Anterior cingulate cortex (tissue), 58 donors: ENCODE measurements around the gene PRRC2B.

ENCODE experiments used
- DNase-seq, 58 donors: peaks; one replicate each; lab custom pipeline; 2025; lab: John Stamatoyannopoulos, UW

The PRRC2B gene

DNA sequence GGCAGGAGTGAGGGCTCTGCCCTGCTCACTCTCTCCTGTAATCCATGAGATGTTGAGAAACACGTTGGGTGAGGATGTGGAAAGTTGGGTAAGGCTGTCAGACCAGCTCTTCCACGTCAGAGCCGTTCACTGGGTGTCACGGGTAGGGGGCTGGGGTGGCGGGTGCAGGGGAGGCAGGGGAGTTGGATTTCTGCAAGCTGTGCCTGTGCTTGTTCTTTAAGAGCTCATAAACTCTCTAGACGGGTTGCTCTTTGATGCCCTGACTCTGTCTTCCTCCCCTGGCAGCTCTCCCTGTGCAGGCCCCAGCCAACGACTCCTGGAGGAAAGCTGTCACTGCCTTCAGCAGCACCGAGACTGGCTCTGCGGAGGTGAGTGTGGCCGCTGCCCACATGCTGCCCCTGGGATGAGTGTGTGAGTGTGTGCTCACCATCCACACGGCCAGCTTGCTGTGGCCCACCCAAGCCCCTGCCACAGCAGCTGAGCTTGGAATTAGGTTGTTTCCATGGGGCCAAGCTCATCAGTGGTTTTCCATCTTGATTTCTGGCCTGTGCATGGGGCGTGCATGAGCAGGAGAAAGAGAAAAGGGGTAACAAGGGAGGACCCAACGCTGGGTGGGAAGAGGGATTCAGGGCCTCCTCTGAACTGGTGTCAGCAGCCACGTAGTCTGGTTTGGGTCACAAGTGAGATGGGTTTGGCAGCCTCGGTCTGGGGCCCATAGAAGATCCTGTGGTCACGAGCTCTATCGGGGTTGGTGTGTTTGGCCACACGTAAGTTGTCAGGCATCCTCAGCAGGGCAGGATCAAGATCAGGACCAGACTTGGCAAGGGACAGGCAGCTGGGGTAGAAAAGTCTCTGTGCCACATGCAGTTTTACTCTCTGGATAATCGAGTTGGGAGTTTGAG, 87.8 kb downstream of the PRRC2B start:
- DNase-seq: no peak

DNA sequence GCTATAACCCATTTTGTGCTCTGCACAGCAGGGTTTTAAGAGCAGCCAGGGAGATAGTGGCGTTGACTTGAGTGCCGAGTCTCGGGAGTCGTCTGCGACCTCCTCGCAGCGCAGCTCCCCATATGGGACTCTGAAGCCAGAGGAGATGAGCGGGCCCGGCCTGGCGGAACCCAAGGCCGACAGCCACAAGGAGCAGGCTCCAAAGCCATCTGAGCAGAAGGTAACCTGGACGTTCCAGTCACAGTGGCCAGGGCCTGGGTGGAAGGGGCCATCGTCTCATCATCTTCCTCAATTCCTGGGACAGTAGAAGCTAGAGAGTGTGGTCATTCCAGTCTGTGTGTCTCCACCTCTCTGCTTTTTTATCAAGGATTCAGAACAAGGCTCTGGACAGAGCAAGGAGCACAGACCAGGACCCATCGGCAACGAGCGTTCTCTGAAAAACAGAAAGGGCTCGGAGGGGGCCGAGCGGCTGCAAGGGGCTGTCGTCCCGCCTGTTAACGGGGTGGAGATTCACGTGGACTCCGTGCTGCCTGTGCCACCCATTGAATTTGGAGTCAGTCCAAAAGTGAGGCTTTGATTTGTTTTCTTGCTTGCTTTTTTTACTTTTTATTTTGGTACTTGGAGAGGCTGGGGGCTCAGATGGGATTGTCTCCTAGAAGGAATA, 88.6 kb downstream of the PRRC2B start:
- no peak for DNase-seq

DNA sequence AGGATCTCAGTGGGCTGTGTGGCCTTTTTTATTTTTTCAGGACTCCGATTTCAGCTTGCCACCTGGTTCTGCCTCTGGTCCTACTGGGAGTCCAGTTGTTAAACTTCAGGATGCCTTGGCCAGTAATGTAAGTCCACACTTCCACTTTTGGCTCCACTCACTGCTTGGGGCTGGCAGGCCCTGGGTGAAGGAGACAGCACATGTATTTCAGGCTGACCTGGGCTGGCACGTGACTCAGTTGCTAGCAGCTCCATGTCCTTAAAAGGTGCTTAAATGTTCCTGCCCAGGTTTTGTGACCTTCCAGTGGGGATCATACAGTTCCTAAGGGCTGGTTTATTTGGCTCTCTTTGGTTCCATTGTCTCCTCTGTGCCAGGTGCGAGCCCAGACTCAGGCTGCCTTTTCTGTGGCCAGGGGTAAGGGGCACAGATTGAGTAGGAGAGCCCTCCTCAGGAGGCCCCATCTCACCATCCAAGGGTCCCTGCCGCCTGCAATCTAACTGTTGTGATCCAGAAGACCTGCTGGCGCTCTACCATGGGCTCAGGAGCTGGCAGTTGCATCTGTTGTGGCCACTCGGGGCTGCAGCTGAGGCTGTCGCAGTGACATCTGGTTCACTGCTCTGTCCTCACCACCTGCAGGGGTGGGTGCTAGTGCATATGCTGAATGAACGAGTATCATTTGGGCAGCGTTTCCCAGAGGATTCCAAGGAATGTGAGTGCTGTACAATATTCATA, 89.6 kb downstream of the PRRC2B start:
- no peak for DNase-seq

DNA sequence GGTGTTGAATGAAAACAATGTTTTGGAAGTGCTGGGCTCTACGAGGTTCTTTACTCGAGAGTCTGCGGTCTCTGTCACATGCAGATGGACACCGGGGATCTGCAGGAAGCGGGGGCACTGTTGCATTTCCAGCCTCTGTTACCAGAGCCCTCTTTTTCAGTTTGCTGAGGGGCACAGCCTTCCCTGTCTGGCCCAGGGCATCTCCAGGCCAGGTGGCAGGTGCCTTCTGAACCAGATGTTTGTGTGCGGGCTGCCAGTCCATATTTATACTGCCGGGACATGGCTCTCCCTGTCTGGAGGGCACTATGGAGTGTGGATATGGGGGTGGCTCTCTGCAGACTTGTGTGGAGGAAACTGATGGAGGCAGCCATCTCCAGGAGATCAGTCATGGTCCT, 90.2 kb downstream of the PRRC2B start:
- DNase-seq: no peak

DNA sequence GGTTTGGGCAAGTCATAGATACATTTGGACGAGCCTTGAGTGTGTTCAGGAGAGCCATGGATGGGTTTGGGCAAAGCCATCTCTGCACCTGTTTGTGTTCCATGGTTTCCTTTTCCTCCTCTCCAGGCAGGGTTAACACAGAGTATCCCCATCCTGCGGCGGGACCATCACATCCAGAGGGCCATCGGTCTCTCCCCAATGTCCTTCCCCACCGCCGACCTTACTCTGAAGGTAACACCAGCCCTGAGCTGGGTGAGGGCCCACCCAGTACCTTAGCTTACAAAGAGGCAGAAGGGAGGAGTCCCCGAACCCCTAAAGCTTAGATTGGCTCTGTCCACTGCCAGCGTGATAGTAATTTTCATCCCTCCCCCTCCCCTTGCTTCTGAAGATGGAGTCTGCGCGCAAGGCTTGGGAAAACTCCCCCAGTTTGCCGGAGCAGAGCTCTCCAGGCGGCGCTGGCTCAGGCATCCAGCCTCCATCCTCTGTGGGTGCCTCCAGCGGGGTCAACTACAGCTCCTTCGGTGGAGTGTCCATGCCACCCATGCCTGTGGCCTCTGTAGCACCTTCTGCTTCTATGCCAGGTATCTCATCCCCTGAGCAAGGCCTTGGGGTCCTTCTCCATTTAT, 90.8 kb downstream of the PRRC2B start:
- DNase-seq: no peak

DNA sequence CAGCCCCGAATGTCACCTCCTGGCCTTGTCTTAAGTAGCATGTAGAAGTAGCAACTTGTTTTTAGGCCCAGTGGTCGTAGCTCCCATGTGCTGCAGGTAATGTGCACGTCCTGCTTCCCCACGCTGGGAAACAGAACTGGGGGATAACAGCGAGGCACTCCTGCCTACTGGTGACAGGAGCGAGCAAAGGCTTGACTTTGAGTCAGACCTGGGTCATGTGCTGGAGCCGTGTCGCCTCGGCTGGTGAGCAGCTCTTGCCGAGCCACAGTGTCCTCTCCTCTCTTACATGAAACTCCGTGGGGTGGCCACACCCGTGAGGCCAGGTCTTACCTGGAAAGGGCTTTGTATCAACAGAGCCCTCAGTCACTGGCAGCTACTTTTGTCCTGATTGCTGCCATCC, 91.3 kb downstream of the PRRC2B start:
- DNase-seq: no peak

DNA sequence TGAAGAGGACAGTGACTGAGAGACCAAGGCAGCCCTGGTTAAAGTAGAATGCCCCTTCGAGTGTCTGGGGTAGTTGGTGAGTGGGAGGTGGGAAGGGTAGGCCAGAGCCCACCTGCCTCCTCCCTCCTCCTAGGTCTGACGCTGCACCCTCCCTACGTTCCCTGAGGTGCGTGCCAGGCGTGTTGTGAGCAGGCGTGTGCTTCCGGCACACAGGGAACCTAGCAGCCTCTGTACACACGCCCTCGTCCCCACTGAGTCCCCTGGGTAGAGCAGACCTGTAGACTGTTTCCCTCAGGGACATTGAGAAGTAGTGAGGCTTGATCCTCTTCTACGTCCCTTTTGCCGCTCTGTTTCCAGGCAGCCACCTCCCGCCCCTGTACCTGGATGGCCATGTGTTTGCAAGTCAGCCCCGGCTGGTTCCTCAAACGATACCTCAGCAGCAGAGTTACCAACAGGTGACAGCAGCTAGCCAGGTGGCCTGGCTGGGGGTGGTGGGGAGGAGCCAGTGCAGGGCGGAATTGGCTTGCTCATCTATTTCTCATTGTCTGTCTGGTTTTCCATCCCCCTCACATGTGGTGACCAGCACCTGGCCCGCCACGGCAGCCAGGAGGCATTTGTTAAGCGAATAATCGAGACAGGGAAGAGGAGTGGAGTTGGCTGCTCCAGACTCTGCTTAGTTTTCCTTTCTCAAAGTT, 92.0 kb downstream of the PRRC2B start:
- no peak for DNase-seq

DNA sequence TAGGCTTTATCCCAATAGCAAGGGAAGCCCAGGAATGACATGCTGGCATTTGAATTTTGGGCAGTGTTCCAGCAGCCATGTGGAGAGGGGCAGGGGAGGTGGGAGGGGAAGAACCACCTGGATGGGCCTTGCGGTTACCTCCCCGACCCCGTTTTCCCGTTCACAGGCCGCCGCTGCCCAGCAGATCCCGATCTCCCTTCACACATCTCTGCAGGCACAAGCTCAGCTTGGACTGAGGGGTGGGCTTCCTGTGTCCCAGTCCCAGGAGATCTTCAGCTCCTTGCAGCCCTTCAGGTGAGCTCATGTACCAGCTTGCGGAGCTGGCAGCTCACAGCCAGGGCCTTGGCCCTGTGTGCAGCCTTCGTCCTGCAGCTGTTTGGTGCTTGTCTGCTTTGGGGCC, 93.1 kb downstream of the PRRC2B start:
- DNase-seq: no peak

DNA sequence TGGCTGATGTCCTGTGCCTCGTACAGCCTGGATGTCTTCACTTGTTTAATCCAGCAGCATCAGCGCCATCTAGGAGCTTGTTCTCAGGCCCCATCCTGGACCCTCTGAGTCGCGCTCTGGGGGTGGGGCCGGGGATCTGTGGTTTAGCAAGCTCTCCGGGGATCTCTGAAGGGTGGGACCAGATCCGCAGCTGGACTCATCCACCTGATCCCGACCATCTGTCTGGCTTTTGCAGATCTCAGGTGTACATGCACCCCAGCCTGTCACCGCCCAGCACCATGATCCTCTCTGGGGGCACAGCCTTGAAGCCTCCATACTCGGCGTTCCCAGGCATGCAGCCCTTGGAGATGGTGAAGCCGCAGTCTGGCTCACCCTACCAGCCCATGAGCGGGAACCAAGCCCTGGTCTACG, 93.7 kb downstream of the PRRC2B start:
- DNase-seq: no peak

DNA sequence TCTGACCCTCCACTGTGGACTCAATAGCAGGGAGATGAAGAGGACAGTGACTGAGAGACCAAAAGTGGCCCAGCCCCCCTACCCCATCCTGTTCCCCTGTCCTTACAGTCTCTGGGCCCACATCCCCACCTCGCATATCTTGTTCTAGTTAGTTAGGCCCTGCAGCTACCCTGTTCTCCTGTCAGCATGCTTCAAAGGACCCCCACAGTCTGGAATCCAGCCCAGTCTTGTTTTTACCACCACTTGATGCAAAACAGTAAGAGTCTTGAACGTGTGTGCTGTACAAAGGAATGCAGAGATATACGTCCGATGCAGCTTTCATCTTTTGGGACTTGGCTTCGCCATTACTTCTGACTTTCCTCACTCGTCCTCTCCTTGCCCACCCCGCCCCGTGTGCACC, 96.6 kb downstream of the PRRC2B start:
- DNase-seq: no peak

DNA sequence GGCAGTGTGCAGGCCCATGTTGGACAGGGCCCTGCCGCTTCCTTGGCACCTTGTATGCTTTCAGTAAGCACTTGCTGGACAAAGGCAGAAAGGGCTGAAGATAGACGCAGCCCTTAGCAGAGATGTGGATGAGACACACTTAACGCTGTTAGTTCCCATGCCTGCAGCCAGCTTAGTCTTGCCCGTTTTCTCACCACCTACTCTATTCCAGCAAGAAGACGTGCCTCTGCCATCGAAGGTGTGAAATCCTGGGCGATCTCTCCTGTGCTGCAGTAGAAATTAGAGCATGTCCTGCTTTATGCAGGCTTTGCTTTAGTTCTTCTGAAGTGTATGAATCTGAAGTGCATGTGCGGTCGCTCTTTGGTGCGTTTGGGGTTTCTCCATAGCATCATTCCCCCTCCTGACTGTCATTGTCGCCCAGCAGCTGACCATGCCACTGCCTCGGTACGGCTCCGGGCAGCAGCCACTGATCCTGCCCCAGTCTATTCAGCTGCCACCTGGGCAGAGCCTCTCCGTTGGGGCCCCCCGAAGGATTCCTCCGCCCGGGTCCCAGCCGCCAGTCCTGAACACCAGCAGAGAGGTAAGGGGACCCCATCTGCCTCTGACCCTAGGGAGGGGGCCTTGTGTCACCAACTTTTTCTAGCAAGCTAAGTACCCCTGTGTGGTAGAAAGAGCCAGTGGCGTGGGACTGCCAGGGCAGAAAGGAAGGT, 97.3 kb downstream of the PRRC2B start:
- DNase-seq: peak in 22 of 58 donors; percentile 18 to 79 (median 45)

DNA sequence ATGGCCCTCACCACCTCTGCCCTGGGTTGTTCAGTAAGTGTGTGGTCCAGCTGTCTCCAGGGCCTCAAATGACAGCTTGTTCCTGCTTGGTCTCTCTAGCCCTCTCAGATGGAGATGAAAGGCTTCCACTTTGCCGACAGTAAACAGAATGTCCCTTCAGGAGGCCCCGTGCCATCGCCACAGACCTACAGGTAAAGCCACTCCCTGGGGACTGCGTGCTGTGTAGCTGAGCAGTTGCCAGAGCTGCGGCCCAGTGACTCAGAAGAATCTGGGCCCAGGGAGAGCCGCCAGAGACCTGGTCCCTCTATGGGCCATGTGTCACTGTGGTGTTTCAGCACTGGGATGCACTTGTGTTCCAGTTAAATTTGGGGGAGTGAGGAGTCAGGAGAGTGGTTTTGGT, 98.2 kb downstream of the PRRC2B start:
- no peak for DNase-seq

DNA sequence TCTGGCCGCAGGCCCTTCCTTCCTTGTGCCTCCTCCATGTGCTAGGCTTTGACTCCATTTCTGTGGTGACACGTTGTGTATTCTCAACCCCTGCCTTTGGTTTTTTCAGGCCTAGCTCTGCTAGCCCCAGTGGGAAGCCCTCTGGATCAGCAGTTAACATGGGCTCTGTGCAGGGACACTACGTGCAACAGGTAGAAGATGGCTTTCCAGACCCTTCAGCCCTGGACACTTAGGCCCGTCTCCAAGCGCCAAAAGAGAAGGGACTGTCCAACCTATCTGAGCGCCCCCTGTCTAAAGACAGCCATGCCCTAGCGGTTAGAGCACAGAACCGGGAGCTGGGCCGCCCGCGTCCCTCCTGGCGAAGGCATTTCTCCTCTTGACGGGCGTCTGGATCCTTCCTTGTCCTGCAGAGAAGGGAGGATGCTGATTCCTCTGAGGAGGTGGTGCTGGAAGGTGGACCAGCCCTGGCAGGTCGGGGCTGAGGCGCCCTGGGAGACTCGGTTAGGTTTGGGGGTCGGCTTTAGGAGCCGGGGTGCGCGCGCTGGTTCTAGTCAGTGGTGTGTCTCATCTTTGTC, 100.5 kb downstream of the PRRC2B start:
- no peak for DNase-seq

DNA sequence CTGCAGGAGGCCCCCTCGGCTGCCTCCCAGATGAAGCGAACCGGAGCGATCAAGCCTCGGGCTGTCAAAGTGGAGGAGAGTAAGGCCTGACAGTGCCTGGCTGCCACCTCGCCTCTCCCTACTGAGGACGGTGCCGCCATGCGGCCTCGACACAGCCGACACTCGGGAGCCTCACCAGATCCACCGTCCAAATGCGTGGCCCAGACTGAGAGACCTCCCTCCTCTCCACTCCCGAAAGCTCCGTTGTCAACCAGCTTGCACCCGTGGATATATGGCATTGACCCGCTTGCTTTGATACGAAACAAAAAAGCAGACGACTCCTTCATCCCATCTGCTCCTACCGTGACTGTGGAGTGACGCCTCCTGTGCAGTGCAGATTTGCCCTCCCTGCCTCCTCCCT, 101.9 kb downstream of the PRRC2B start:
- no peak for DNase-seq

DNA sequence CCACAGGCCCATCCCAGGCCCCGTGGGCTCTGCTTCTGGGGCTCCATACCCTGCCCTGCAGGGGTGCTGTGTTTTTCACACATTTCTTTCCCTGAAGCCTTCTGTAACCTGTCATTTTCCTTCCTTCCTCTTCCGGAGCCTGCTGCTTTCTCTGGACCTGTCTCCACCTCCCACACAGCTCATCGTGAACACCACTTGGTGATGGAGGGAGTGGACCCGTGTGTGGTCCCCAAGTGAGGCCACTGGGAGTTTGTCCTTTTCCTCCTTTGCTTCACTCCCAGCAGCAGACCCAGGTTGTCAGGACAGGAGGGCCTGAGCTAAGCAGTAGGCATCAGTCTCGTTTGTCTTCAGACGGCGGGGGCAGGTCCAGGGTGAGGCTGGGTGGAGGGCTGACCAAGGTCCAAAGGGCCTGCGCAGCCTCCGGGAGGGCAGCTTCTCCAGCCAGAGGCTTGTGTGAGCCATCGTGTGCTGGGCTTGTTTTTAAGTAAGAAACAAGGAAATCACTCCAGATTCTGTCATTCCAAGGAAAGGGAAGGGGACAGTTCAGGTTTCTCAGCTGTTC, 103.0 kb downstream of the PRRC2B start:
- DNase-seq: no peak

DNA sequence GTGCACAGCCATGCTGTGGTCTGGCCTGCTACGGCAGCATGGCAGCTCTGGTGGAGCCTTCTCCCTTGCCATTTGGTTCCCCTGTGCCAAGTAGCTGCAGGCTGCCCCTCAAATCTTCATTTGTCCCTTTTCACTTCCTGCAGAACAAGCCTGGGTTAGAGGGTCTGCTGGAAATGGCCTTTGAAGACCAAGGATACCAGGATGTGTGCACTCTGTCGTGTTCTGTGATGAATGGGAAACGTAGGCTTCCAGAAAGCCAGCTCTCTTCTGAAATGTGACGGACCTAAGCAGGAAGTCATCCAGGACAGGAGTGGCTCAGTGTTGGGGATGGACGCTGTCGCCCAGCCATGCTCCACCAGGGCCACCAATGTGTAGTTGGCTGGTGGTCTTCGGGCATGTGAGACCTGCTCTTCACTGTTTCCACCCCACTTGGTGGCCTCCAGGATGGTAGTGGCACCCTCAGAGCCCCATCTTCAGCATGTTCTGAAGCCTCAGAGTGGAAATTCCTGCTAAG, 105.4 kb downstream of the PRRC2B start:
- DNase-seq: no peak

DNA sequence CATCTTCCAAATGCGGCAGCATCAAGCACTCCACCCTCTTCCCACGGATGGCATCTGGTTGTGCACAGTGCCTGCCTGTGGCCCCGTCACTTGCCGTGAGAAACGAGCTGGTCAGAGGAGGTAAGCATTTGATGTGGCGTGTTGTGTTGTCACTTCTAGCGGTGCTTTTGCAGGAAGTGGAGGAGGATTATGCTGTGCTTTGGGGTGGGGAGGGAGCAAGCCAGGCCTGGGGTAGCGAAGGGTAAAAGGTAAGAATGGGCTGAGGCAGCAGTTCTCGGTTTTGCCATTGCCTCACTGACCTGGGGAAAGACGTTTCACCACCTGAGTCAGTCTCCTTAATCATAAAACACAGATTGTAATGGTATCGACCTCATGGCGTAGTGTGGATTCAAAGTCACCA, 106.5 kb downstream of the PRRC2B start:
- peak in 20 of 58 donors; percentile 15 to 71 (median 37) for DNase-seq

DNA sequence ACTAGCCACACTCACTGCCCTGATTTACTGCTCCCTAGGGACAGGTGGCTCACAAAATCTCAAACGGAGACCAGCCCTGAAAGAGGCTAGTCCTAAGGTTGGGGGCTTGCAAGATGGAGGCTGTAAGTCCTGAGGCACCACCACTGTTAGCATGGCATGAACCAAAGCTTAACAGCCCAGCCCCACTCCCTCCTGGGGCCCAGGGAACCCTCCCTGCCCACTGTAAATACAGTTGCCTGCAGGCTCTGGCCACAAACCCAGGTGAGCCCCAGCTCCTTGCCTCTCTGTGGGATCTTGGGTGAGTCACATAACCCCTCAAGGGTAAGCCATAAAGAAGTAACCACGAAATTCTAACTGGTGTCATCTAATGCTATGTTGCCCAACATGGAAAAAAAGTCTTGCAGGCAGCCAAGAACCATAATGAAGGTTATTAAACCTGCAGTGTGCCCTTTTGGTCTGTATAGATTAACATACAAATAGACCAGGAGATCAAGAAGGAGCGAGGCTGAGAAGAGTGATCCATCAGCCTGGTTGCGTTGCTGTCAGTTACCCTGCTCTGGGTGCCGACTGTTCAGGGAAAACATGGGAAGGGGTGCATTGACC, 107.2 kb downstream of the PRRC2B start:
- no peak for DNase-seq
